ENCODE measurements around the gene MEN1.

- no peak for TF ChIP-seq EZH2 (IDR thresholded peaks at IDR 0.05; ENCODE audit: borderline replicate concordance, low read length)
- TF ChIP-seq CTCF (IDR thresholded peaks at IDR 0.05; ENCODE audit: low read length), result no peak
Measured at GRCh38 chr11:64776425-64776824, 33.9 kb downstream of the MEN1 start.

Measured in OCI-LY1 (cell line).